Gastroesophageal sphincter (tissue), 4 donors: Measurements from ENCODE around the gene MOB3B. TPM values are rescaled to one million over a fixed set of nuclear protein-coding genes. Genes with fewer than 3 reads are reported as not detected.

Experiments
- ATAC-seq: fragments of 150-250 bp; one replicate; pipeline ENCODE4 v1.9.1; 2016; ENCODE audit warnings: mild to moderate bottlenecking, moderate library complexity
- H3K27ac ChIP-seq, 4 donors: fragments of 200-600 bp; sonication (generic) in 3 of 4; 1 replicate in 3 of 4; 2 replicates in 1 of 4; pipeline ENCODE4 v1.5.1; 2016 to 2019
- H3K27me3 ChIP-seq: fragments of 200-600 bp; sonication (generic); one replicate; pipeline ENCODE4 v1.5.1; 2019
- H3K36me3 ChIP-seq, 2 donors: fragments of 200-600 bp; sonication (generic); one replicate each; pipeline ENCODE4 v1.5.1; 2019; ENCODE audit warnings: control low read depth in 1 of 2
- H3K4me1 ChIP-seq, 3 donors: fragments of 200-600 bp; sonication (generic); 1 replicate in 2 of 3; 2 replicates in 1 of 3; pipeline ENCODE4 v1.5.1; 2016 to 2019; ENCODE audit warnings: control low read depth in 2 of 3
- H3K4me3 ChIP-seq, 2 donors: fragments of 200-600 bp; sonication (generic); one replicate each; pipeline ENCODE4 v1.5.1; 2019; ENCODE audit warnings: mild to moderate bottlenecking in 1 of 2, moderate library complexity in 1 of 2
- H3K9me3 ChIP-seq, 3 donors: fragments of 200-600 bp; sonication (generic); one replicate each; pipeline ENCODE4 v1.5.1; 2017 to 2019; ENCODE audit warnings: control low read depth in 2 of 3
- CTCF ChIP-seq, 4 experiments: fragments of 200-600 bp in 2 of 4; fragments of 450-650 bp in 2 of 4; sonication (generic) in 1 of 4; IDR thresholded peaks; one replicate each; pipeline ENCODE4 v1.5.1; 2017 to 2019; ENCODE audit warnings: antibody characterized with exemption in 4 of 4, mild to moderate bottlenecking in 2 of 4, moderate library complexity in 2 of 4
- EP300 ChIP-seq: sonication (generic); formaldehyde crosslinking; IDR thresholded peaks from one replicate; pipeline ENCODE4 v1.6.1; 2017; ENCODE audit warnings: antibody characterized with exemption, mild to moderate bottlenecking
- POLR2A ChIP-seq, 2 donors: fragments of 450-650 bp; IDR thresholded peaks; one replicate each; pipeline ENCODE4 v1.6.1; 2017; ENCODE audit warnings: antibody characterized with exemption in 2 of 2, mild to moderate bottlenecking in 2 of 2, moderate library complexity in 1 of 2
- POLR2AphosphoS5 ChIP-seq: sonication (generic); formaldehyde crosslinking; IDR thresholded peaks from one replicate; pipeline ENCODE4 v1.6.1; 2017; ENCODE audit warnings: antibody characterized with exemption
- WGBS, 2 donors: methylation state at CpG; one replicate each; pipeline ENCODE4 v1.1.5; 2018; ENCODE audit warnings: low coverage in 1 of 2; 5-methylcytosine and 5-hydroxymethylcytosine counted together
- total RNA-seq, 4 donors: library from RNA; depleted of rRNA; stranded (reverse); fragments of >200 nt; gene quantifications; one replicate each; pipeline ENCODE4 v1.1.0, GENCODE V29; 2016

MOB3B gene
- total RNA-seq, 4 donors from 2014 or later, result 10.2 to 12.4 (median 11.6) TPM

GRCh38 chr9:27496135-27496504 lies 33.5 kb downstream of the MOB3B start:
- Histone ChIP-seq H3K36me3 (no peaks in the 10 kb centered on the region), H3K4me3 (no peak overlapping the region), H3K27me3 (no peaks in the 10 kb centered on the region), H3K9me3 (no peaks in the 10 kb centered on the region), H3K27ac (no peak overlapping the region), H3K4me1 (peaks cover 0 to 34% (median 7%) of the 10 kb centered on the region in 3 donors)
- ATAC-seq, result no peak
- no peak for TF ChIP-seq CTCF (IDR thresholded peaks at IDR 0.05)
- 34 to 51% methylated on average over 3 of the region's 3 CpGs for WGBS, 2 donors

GRCh38 chr9:27495480-27496134 lies 34.0 kb downstream of the MOB3B start:
- no peak overlapping the region for H3K27ac ChIP-seq

GRCh38 chr9:27491154-27491553 lies 38.5 kb downstream of the MOB3B start:
- Histone ChIP-seq H3K36me3 (no peaks in the 10 kb centered on the region), H3K9me3 (no peaks in the 10 kb centered on the region), H3K4me1 (peaks cover 4 to 20% (median 5%) of the 10 kb centered on the region in 3 donors), H3K4me3 (no peak overlapping the region), H3K27me3 (no peaks in the 10 kb centered on the region), H3K27ac (no peak overlapping the region)
- TF ChIP-seq POLR2A (IDR thresholded peaks at IDR 0.05), result no peak
- TF ChIP-seq CTCF (IDR thresholded peaks at IDR 0.05), result no peak
- TF ChIP-seq POLR2AphosphoS5, result no peak
- TF ChIP-seq EP300, result no peak
- WGBS, 2 donors, result 76% methylated on average over 1 of the region's 1 CpG; no CpG with 5 or more reads in 1 of the 2 donors
- ATAC-seq, result peak; percentile 39

More at GRCh38 chr9:27495480-27496134, 34.0 kb downstream of the MOB3B start:
- no peak for ATAC-seq
- peak; percentile 9 for TF ChIP-seq EP300
- TF ChIP-seq POLR2AphosphoS5, result no peak
- Histone ChIP-seq H3K4me3 (no peak overlapping the region), H3K36me3 (no peaks in the 10 kb centered on the region), H3K4me1 (peaks cover 0 to 34% (median 7%) of the 10 kb centered on the region in 3 donors), H3K27me3 (no peaks in the 10 kb centered on the region), H3K9me3 (no peaks in the 10 kb centered on the region)
- 32 to 50% methylated on average over 3 of the region's 3 CpGs for WGBS, 2 donors

GRCh38 chr9:27489087-27489876 lies 40.3 kb downstream of the MOB3B start:
- TF ChIP-seq POLR2A (IDR thresholded peaks at IDR 0.05) (no peak), EP300 (no peak), POLR2AphosphoS5 (no peak), CTCF (IDR thresholded peaks at IDR 0.05) (no peak)
- no peak for ATAC-seq
- Histone ChIP-seq H3K36me3 (no peaks in the 10 kb centered on the region), H3K4me1 (peaks cover 0 to 7% (median 4%) of the 10 kb centered on the region in 3 donors), H3K9me3 (no peaks in the 10 kb centered on the region), H3K27me3 (no peaks in the 10 kb centered on the region), H3K4me3 (no peak overlapping the region), H3K27ac (no peak overlapping the region)
- WGBS, 2 donors, result 85 to 87% methylated on average over 5 of the region's 5 CpGs

- H3K9me3 ChIP-seq, result no peaks in the 10 kb centered on the region
- no peak overlapping the region for H3K27ac ChIP-seq
- TF ChIP-seq EP300, result no peak
- TF ChIP-seq POLR2A (IDR thresholded peaks at IDR 0.05), result no peak
- TF ChIP-seq POLR2AphosphoS5, result no peak
- no peak for TF ChIP-seq CTCF (IDR thresholded peaks at IDR 0.05)
- peaks cover 0 to 7% (median 4%) of the 10 kb centered on the region in 3 donors for H3K4me1 ChIP-seq
- 86 to 100% methylated on average over 1 of the region's 1 CpG for WGBS, 2 donors
- no peaks in the 10 kb centered on the region for H3K36me3 ChIP-seq
- no peak overlapping the region for H3K4me3 ChIP-seq
- no peak for ATAC-seq
- no peaks in the 10 kb centered on the region for H3K27me3 ChIP-seq
Observed at GRCh38 chr9:27487927-27488326, 41.7 kb downstream of the MOB3B start.
